OCI-LY3 (cell line): Measurements from ENCODE around the gene POLR2L.

Experiments used
- H2AFZ ChIP-seq: fragments of 200-600, 300-600 bp; shearing (Covaris generic); 2 replicates; pipeline ENCODE4 v1.6.0; 2014; ENCODE audit warnings: antibody characterized with exemption, low read depth, low read length
- H3K27ac ChIP-seq: fragments of 200-600, 300-600 bp; sonication (generic); 2 replicates; pipeline ENCODE4 v1.5.1; 2014; ENCODE audit warnings: mild to moderate bottlenecking, low read length, moderate library complexity, mixed read lengths
- H3K27me3 ChIP-seq: fragments of 200-600, 300-600 bp; sonication (generic); 2 replicates; pipeline ENCODE4 v1.6.1; 2014; ENCODE audit warnings: low read depth, low read length, mixed read lengths
- H3K36me3 ChIP-seq: fragments of 200-600, 300-600 bp; sonication (generic); replicated peaks from 2 replicates; pipeline ENCODE3; 2014; ENCODE audit warnings: low read depth, low read length, mixed read lengths
- H3K4me1 ChIP-seq: fragments of 300-600, 200-600 bp; sonication (generic); 2 replicates; pipeline ENCODE4 v1.6.1; 2014; ENCODE audit warnings: low read length, mixed read lengths
- H3K4me2 ChIP-seq: fragments of 200-600, 300-600 bp; sonication (generic); 2 replicates; pipeline ENCODE4 v1.6.1; 2014; ENCODE audit warnings: low read length, mixed read lengths
- H3K4me3 ChIP-seq: fragments of 300-600, 200-600 bp; sonication (generic); 2 replicates; pipeline ENCODE4 v1.5.1; 2014; ENCODE audit warnings: antibody characterized with exemption, mild to moderate bottlenecking, low read length, moderate library complexity
- H3K79me2 ChIP-seq: fragments of 300-600, 200-600 bp; shearing (Covaris generic); 2 replicates; pipeline ENCODE4 v1.6.1; 2014; ENCODE audit warnings: mild to moderate bottlenecking, low read length, mixed read lengths
- H3K9ac ChIP-seq: fragments of 300-600, 200-600 bp; shearing (Covaris generic); 2 replicates; pipeline ENCODE4 v1.6.0; 2014; ENCODE audit warnings: mild to moderate bottlenecking, low read length, moderate library complexity
- H3K9me3 ChIP-seq: fragments of 200-600, 300-600 bp; shearing (Covaris generic); 2 replicates; pipeline ENCODE4 v1.6.1; 2014; ENCODE audit warnings: low read length, mixed read lengths; ENCODE audit not compliant: insufficient read depth
- H4K20me1 ChIP-seq: fragments of 200-600, 300-600 bp; sonication (generic); 2 replicates; pipeline ENCODE4 v1.6.1; 2016; ENCODE audit warnings: low read length, mixed read lengths; ENCODE audit not compliant: insufficient read depth
- EZH2phosphoT487 ChIP-seq: fragments of 200-600 bp; shearing (Covaris generic); IDR thresholded peaks from 2 replicates; pipeline ENCODE4 v1.6.1; 2018; ENCODE audit warnings: antibody characterized with exemption, mixed run types, low read depth
- TF ChIP-seq, protein P1 (sequence below): fragments of 200-600, 300-600 bp; sonication (generic); IDR thresholded peaks from 2 replicates; pipeline ENCODE4 v1.5.1; 2014; ENCODE audit warnings: antibody characterized with exemption, low read length, low read depth

Gene POLR2L

DNA sequence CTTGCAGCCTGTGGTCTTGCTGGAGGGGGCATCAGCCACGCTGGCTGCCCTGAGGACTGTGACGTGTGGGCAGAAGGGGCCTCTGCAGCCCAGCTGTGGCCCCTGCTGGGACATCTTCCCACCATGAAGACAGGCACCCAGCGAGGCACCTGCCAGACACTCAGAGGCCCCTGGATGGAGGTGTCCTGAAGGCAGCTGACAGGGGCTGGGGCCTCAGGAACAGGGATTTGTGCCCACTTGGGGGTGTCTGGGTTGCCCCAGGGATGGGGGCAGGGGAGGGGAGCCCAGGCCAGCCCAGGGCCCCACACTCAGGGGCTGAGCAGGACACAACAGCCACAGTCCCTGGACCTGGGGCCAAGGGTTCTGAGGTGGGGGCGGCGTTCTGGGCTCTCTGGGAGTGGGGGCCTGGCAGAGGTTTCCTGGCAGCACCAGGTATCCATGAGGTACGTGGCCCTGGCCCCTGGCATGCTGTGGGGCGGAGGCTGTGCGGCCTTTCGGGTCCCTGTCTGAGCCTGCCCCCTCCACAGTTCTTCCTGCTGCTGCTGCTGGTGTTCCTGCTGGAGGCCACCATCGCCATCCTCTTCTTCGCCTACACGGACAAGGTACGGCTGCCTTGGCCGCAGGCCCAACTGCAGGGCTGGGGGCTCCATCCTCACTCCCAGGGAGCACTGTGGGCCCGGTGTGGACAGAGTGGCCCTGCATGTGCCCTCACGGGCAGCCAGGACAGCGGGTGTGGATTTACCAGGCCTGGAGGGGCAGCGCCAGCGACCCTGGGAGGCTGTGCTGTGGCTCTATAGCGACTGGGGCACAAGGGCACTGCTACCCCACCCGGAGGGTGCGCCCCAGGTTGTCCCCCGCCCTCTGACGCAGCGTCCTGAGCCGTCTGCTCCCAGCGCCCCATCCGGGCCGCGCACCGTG is 21.8 kb upstream of the POLR2L start:
- no peak overlapping the region for H3K9ac ChIP-seq
- H3K9me3 ChIP-seq, result no peaks in the 10 kb centered on the region
- H4K20me1 ChIP-seq, result no peaks in the 10 kb centered on the region
- H3K27ac ChIP-seq, result no peak overlapping the region
- TF ChIP-seq EZH2phosphoT487, result no peak
- TF ChIP-seq, protein P1, sequence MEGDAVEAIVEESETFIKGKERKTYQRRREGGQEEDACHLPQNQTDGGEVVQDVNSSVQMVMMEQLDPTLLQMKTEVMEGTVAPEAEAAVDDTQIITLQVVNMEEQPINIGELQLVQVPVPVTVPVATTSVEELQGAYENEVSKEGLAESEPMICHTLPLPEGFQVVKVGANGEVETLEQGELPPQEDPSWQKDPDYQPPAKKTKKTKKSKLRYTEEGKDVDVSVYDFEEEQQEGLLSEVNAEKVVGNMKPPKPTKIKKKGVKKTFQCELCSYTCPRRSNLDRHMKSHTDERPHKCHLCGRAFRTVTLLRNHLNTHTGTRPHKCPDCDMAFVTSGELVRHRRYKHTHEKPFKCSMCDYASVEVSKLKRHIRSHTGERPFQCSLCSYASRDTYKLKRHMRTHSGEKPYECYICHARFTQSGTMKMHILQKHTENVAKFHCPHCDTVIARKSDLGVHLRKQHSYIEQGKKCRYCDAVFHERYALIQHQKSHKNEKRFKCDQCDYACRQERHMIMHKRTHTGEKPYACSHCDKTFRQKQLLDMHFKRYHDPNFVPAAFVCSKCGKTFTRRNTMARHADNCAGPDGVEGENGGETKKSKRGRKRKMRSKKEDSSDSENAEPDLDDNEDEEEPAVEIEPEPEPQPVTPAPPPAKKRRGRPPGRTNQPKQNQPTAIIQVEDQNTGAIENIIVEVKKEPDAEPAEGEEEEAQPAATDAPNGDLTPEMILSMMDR, result no peak
- no peaks in the 10 kb centered on the region for H3K4me1 ChIP-seq
- H3K79me2 ChIP-seq, result no peaks in the 10 kb centered on the region
- no peaks in the 10 kb centered on the region for H3K36me3 ChIP-seq
- no peak overlapping the region for H3K4me3 ChIP-seq
- no peaks in the 10 kb centered on the region for H3K27me3 ChIP-seq
- H3K4me2 ChIP-seq, result no peak overlapping the region
- H2AFZ ChIP-seq, result no peak overlapping the region

DNA sequence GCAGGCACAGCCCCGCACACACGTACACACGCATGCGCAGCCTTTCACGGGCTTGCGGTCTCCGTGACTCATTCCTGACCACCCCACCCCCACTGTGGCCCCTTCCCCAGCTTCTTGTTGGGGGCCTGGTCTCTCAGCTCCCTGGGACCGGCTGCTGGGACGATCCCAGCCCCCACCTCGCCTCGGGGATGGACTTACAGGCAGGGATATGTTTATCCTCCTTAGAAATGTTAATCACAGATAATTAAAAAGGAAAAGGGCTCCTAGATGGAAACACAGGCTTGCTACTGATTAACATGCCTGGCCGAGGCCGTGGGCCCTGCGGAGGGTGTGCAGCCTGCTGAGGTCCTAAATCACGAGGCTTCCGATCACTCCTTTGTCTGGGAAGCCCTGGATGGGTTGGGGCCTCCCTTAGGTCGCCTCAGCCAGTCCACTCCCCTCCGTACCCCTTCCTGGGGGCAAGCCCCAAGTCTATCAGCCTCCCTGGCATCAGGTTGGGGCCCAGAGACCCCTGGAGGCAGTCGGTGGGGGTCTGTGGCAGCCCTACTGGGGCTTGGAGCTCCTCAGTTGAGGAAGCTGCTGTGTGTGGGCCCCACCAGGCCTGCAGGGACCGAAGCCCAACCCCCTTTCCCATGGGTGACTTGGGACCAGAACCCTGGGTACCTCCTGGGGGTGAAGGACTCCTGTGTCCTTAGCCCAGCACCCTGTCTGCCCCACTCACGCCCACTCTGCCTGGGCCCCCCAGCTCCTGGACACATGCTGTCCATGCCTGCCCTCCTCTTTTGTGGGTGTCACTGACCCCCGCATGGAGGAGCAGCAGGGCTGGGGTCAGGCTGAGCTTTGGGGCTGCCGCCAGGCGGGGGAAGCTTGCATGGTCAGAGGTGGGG is 20.9 kb upstream of the POLR2L start:
- Histone ChIP-seq H3K4me3 (no peak overlapping the region), H3K36me3 (no peaks in the 10 kb centered on the region), H3K4me1 (no peaks in the 10 kb centered on the region), H3K27me3 (no peaks in the 10 kb centered on the region), H3K9ac (no peak overlapping the region), H3K9me3 (no peaks in the 10 kb centered on the region), H2AFZ (no peak overlapping the region), H4K20me1 (no peaks in the 10 kb centered on the region), H3K27ac (no peak overlapping the region), H3K4me2 (no peak overlapping the region), H3K79me2 (no peaks in the 10 kb centered on the region)
- TF ChIP-seq, protein P1, result no peak
- no peak for TF ChIP-seq EZH2phosphoT487

DNA sequence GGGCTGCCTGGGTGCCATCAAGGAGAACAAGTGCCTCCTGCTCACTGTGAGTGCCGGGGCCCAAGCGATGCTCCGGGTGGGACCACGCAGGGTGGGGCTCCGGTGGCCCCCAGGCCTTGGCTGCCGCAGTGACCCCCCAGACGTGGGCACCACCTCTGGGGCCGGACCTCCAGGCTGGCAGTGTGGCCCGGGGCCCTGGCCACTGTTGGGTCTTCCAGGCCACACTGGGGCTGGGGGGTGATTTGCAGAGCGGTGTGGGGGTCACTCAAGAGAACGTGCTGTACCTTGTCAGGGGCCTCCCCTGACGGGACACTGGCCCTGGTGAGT is 20.3 kb upstream of the POLR2L start:
- Histone ChIP-seq H3K9me3 (no peaks in the 10 kb centered on the region), H3K27ac (no peak overlapping the region), H3K36me3 (no peaks in the 10 kb centered on the region), H3K9ac (no peak overlapping the region), H3K4me1 (no peaks in the 10 kb centered on the region), H4K20me1 (no peaks in the 10 kb centered on the region), H3K27me3 (no peaks in the 10 kb centered on the region), H3K79me2 (no peaks in the 10 kb centered on the region), H3K4me3 (no peak overlapping the region), H2AFZ (no peak overlapping the region), H3K4me2 (no peak overlapping the region)
- TF ChIP-seq, protein P1, result no peak
- no peak for TF ChIP-seq EZH2phosphoT487

DNA sequence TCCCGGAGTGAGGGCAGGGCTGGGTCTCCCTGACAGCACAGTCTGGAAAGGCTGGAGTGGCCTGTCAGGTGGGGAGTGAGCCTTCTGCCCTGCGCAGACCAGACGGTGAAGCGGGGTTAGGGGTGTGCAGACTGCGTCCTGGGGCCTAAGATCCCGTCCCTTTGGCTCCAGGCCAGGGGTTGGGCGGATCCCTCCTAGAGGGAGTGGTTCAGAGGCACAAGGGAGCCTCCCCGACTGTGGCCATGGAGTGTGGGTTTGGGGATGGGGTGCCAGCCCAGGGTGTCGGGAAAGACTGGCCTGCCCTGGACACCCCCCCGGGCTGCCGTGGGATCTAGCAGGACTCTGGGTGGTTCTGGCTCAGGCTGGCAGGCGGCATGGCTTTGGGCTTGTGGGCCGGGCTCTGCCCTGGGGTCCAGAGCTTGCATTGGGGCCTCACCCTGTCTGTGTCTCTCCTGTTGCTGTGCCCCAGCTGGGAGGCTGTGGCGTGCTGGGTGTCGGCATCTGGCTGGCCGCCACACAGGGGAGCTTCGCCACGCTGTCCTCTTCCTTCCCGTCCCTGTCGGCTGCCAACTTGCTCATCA is 19.8 kb upstream of the POLR2L start:
- no peaks in the 10 kb centered on the region for H3K4me1 ChIP-seq
- no peak overlapping the region for H3K4me2 ChIP-seq
- TF ChIP-seq EZH2phosphoT487, result no peak
- TF ChIP-seq, protein P1, result no peak
- H3K9ac ChIP-seq, result no peak overlapping the region
- no peaks in the 10 kb centered on the region for H4K20me1 ChIP-seq
- H3K9me3 ChIP-seq, result no peaks in the 10 kb centered on the region
- H3K36me3 ChIP-seq, result no peaks in the 10 kb centered on the region
- no peaks in the 10 kb centered on the region for H3K27me3 ChIP-seq
- H2AFZ ChIP-seq, result no peak overlapping the region
- no peak overlapping the region for H3K4me3 ChIP-seq
- no peak overlapping the region for H3K27ac ChIP-seq
- no peaks in the 10 kb centered on the region for H3K79me2 ChIP-seq
